ENCODE results near the gene ARHGAP42.
A peak's percentile ranks its signal among the peaks of the same experiment; 100 is the strongest.
"Not testable (repeated sequence)": the region's sequence is repeated elsewhere in the genome, so short reads cannot be mapped to it uniquely, and the experiment has no call there.

ARHGAP42 gene

GRCh38 chr11:100887659-100888058, 200.6 kb downstream of the ARHGAP42 start:
- no peak for DNase-seq

- no peak for DNase-seq
Measured at GRCh38 chr11:100888836-100889235, 201.7 kb downstream of the ARHGAP42 start.

- no peak for DNase-seq
Measured at GRCh38 chr11:100889758-100890157, 202.7 kb downstream of the ARHGAP42 start.

GRCh38 chr11:100890789-100891188, 203.7 kb downstream of the ARHGAP42 start:
- DNase-seq = no peak

- no peak for DNase-seq
Measured at GRCh38 chr11:100892886-100893285, 205.8 kb downstream of the ARHGAP42 start.

- DNase-seq = no peak
Measured at GRCh38 chr11:100895449-100895848, 208.4 kb downstream of the ARHGAP42 start.

GRCh38 chr11:100895976-100896375, 208.9 kb downstream of the ARHGAP42 start:
- not testable (repeated sequence) for DNase-seq

GRCh38 chr11:100901471-100901870, 214.4 kb downstream of the ARHGAP42 start:
- not testable (repeated sequence) for DNase-seq

GRCh38 chr11:100902454-100903141, 215.5 kb downstream of the ARHGAP42 start:
- no peak for DNase-seq

- DNase-seq = no peak
Measured at GRCh38 chr11:100903284-100903683, 216.2 kb downstream of the ARHGAP42 start.

GRCh38 chr11:100905684-100906083, 218.6 kb downstream of the ARHGAP42 start:
- DNase-seq = no peak

GRCh38 chr11:100908746-100909145, 221.7 kb downstream of the ARHGAP42 start:
- DNase-seq = no peak

- DNase-seq = no peak
Measured at GRCh38 chr11:100910808-100911207, 223.7 kb downstream of the ARHGAP42 start.

GRCh38 chr11:100914415-100915110, 227.5 kb downstream of the ARHGAP42 start:
- DNase-seq = no peak

- DNase-seq = peak; percentile 40
Measured at GRCh38 chr11:100918551-100919500, 231.7 kb downstream of the ARHGAP42 start.

- DNase-seq = no peak
Measured at GRCh38 chr11:100920593-100920992, 233.5 kb downstream of the ARHGAP42 start.

GRCh38 chr11:100922121-100922520, 235.0 kb downstream of the ARHGAP42 start:
- no peak for DNase-seq

GRCh38 chr11:100923555-100923954, 236.5 kb downstream of the ARHGAP42 start:
- no peak for DNase-seq

- no peak for DNase-seq
Measured at GRCh38 chr11:100925935-100926334, 238.8 kb downstream of the ARHGAP42 start.

- no peak for DNase-seq
Measured at GRCh38 chr11:100927579-100927978, 240.5 kb downstream of the ARHGAP42 start.

GRCh38 chr11:100928426-100928825, 241.3 kb downstream of the ARHGAP42 start:
- DNase-seq = no peak

GRCh38 chr11:100929377-100929776, 242.3 kb downstream of the ARHGAP42 start:
- no peak for DNase-seq

- peak; percentile 32 for DNase-seq
Measured at GRCh38 chr11:100930185-100930778, 243.2 kb downstream of the ARHGAP42 start.

Data from NCI-H1436 (cell line).